ENCODE data around the gene BIN1.

DNA sequence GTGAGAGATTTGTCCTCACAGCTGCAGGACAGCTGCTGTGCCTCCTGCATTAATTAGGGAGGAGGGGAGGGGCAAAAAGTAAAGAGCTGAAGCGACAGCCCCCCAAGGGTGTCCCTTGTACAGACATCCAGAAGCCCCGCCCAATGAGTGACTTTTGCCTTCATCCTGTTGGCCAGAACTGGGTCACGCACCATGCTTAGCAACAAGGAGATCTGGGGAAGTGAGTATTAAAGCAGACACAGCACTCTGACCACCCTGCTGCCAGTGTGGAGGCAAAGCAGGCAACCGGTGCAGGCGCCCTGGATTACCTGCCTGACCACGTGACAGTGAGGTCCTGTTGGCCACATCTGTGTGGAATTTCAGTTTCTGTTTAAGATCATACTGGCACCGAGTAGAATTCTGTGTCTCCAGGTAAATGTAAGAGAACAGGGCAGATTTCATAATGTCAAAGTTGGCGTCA lies 21.5 kb upstream of the BIN1 start:
- TF ChIP-seq, protein P1, sequence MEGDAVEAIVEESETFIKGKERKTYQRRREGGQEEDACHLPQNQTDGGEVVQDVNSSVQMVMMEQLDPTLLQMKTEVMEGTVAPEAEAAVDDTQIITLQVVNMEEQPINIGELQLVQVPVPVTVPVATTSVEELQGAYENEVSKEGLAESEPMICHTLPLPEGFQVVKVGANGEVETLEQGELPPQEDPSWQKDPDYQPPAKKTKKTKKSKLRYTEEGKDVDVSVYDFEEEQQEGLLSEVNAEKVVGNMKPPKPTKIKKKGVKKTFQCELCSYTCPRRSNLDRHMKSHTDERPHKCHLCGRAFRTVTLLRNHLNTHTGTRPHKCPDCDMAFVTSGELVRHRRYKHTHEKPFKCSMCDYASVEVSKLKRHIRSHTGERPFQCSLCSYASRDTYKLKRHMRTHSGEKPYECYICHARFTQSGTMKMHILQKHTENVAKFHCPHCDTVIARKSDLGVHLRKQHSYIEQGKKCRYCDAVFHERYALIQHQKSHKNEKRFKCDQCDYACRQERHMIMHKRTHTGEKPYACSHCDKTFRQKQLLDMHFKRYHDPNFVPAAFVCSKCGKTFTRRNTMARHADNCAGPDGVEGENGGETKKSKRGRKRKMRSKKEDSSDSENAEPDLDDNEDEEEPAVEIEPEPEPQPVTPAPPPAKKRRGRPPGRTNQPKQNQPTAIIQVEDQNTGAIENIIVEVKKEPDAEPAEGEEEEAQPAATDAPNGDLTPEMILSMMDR (IDR thresholded peaks at IDR 0.05): no peak
- TF ChIP-seq POLR2AphosphoS5 (IDR thresholded peaks at IDR 0.05; ENCODE audit: low read depth, low read length) (no peak), SIN3A (IDR thresholded peaks at IDR 0.05; ENCODE audit: borderline replicate concordance, insufficient read depth, low read depth, low read length) (no peak)

All from Panc1 (cell line).